ENCODE data around the gene EVA1C.

Gene EVA1C

DNA sequence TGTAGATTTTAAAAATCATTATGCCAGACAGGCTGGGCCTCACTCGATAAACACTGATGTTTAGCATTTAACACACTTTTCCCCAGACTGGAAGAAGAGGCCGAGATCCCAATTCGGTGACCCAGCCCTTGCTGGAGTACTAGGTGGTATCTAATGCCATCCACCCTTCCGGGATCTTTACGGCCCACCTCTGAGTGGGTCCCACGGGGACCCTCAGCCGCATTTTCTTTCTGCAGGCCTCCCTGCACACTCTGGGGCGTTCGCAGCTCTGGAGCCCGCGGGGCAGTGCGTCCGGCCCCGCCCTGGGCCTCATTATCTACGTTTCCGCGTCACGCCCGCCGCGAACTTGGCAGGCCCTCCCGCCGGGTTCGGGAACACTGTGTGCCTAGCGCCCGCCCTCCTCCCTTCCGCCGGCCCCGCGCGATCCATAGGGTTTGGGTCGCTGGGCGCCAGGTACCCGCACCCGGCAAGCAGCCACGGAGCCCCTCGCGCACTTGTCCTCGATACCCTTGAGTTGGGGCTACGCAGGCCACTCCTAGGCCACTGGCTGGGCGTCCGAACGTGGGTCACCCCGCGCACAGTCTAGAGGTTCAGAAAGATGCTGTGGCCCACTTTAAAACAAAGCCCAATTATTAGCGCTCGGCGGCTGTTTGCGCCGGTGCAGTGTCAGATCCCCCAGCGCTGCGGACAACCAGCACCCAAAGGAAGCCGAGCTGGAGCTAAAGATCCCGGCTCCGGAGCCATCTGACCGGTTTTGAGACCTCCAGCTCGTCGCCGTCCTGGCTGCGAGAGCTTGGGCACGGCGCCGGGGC lies 950 bp upstream of the EVA1C start:
- TF ChIP-seq POLR2AphosphoS5 (IDR thresholded peaks at IDR 0.05; ENCODE audit: low read depth, low read length) (no peak), SIN3A (IDR thresholded peaks at IDR 0.05; ENCODE audit: borderline replicate concordance, insufficient read depth, low read length) (no peak)

GRCh38 chr21:32413015-32413504 lies 554 bp downstream of the EVA1C start:
- no peak for TF ChIP-seq TAF1 (IDR thresholded peaks at IDR 0.05; ENCODE audit: borderline replicate concordance, insufficient read depth, low read length)
- TF ChIP-seq POLR2AphosphoS5 (IDR thresholded peaks at IDR 0.05; ENCODE audit: low read depth, low read length), result no peak

GRCh38 chr21:32413697-32414578 lies 1.4 kb downstream of the EVA1C start:
- TF ChIP-seq FOXP2 (optimal IDR thresholded peaks at IDR 0.05; ENCODE audit: borderline replicate concordance, extremely low read depth, extremely low read length, insufficient read depth), result no peak
- no peak for TF ChIP-seq SIN3A (IDR thresholded peaks at IDR 0.05; ENCODE audit: borderline replicate concordance, insufficient read depth, low read length)
- no peak for TF ChIP-seq POLR2AphosphoS5 (IDR thresholded peaks at IDR 0.05; ENCODE audit: low read depth, low read length)
- no peak for TF ChIP-seq TAF1 (IDR thresholded peaks at IDR 0.05; ENCODE audit: borderline replicate concordance, insufficient read depth, low read length)
- TF ChIP-seq, protein P1, sequence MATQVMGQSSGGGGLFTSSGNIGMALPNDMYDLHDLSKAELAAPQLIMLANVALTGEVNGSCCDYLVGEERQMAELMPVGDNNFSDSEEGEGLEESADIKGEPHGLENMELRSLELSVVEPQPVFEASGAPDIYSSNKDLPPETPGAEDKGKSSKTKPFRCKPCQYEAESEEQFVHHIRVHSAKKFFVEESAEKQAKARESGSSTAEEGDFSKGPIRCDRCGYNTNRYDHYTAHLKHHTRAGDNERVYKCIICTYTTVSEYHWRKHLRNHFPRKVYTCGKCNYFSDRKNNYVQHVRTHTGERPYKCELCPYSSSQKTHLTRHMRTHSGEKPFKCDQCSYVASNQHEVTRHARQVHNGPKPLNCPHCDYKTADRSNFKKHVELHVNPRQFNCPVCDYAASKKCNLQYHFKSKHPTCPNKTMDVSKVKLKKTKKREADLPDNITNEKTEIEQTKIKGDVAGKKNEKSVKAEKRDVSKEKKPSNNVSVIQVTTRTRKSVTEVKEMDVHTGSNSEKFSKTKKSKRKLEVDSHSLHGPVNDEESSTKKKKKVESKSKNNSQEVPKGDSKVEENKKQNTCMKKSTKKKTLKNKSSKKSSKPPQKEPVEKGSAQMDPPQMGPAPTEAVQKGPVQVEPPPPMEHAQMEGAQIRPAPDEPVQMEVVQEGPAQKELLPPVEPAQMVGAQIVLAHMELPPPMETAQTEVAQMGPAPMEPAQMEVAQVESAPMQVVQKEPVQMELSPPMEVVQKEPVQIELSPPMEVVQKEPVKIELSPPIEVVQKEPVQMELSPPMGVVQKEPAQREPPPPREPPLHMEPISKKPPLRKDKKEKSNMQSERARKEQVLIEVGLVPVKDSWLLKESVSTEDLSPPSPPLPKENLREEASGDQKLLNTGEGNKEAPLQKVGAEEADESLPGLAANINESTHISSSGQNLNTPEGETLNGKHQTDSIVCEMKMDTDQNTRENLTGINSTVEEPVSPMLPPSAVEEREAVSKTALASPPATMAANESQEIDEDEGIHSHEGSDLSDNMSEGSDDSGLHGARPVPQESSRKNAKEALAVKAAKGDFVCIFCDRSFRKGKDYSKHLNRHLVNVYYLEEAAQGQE (IDR thresholded peaks at IDR 0.05; ENCODE audit: insufficient read depth in 1 of 2, low read depth in 2 of 2, low read length in 2 of 2), result no peak

DNA sequence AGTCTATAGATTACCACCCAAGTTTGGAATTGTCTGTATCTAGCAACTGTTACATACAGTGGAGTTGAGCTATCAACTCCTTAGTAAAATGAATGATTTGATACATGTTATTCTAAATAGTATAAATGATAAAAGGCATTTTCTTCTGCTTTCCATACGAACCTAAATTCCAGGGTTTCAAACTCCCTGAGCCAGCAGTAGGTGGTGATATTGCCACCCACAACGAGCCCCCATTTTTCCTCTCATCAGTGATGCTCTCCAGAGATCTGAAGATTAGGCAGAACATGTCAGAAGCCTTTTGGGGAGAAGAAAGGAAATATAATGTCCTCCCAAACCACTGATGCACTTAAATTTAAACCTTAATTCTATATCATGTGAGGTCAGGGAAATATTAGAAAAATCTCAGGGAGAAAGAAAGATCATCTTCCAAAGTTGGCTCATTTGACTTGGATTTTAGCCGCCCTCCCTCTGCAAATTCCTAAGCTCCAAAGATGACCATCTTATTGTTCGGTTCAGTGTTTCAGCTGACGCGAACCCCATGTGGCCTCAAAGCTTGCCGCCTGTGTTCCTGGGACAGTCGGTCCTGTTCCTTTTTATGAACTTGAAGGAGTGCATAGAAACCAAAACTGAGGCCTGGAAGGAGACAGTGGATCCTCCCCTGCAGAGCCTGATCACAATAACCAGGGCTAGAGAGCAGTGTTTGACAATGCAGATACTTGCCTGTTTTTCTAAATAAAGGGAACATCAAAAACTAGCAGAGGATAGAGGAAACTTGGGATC lies 2.3 kb downstream of the EVA1C start:
- no peak for TF ChIP-seq POLR2AphosphoS5 (IDR thresholded peaks at IDR 0.05; ENCODE audit: low read depth, low read length)
- no peak for TF ChIP-seq FOXP2 (optimal IDR thresholded peaks at IDR 0.05; ENCODE audit: borderline replicate concordance, extremely low read depth, extremely low read length, insufficient read depth)
- no peak for TF ChIP-seq TAF1 (IDR thresholded peaks at IDR 0.05; ENCODE audit: borderline replicate concordance, insufficient read depth, low read length)
- TF ChIP-seq SIN3A (IDR thresholded peaks at IDR 0.05; ENCODE audit: borderline replicate concordance, insufficient read depth, low read length), result no peak
- TF ChIP-seq, protein P1 (IDR thresholded peaks at IDR 0.05; ENCODE audit: insufficient read depth in 1 of 2, low read depth in 2 of 2, low read length in 2 of 2), result no peak

DNA sequence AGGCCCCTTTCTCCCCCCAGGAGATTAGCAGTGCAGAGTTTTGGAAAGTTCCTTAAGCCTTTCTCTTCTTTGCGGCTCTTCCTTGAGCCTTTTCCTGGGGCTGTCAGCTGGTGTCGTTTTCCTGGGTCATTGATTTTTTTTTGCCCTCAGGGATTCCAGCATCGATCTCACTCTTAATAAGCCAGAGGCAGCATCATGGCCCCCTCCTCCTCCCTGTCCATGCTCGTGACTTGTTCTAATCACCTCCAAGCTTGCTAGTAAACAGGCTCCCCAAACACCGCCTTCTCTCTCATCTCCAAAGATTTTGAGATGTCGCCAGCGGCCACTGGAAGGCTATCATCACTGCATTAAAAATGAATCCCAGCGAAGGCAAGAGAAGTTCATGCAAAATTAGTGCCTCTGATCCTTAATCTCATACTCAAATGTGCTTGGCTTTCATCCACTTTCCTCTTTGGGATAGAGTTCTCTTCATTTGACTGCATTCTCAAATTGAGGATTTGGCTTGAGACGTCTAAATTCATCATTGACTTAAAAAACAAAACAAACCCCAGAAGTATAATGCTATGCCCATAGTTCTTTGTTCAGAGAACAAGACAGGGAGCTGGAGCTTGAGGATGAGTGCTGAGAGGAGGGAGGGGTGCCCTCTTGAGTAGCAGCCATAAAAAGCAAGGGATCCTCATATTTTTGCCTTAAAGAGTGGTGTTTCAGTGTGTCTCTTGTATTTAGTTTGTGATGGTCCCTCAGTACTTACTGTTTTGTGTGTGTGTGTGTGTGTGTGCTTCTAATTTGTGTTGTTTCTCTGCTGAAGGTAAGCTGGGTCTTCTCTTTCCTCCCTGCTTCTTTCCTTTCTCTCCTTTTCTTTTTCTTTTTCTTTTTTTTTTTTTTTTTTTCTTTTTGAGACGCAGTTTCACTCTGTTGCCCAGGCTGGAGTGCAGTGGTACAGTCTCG lies 3.2 kb downstream of the EVA1C start:
- TF ChIP-seq FOXP2 (optimal IDR thresholded peaks at IDR 0.05; ENCODE audit: borderline replicate concordance, extremely low read depth, extremely low read length, insufficient read depth) (no peak), TAF1 (IDR thresholded peaks at IDR 0.05; ENCODE audit: borderline replicate concordance, insufficient read depth, low read length) (no peak), POLR2AphosphoS5 (IDR thresholded peaks at IDR 0.05; ENCODE audit: low read depth, low read length) (no peak), SIN3A (IDR thresholded peaks at IDR 0.05; ENCODE audit: borderline replicate concordance, insufficient read depth, low read length) (no peak)
- TF ChIP-seq, protein P1 (IDR thresholded peaks at IDR 0.05; ENCODE audit: insufficient read depth in 1 of 2, low read depth in 2 of 2, low read length in 2 of 2), result no peak

All from PFSK-1 (cell line).